NB4 (cell line): ENCODE data around the gene MAPK14.

Experiments used
- CTCF ChIP-seq: IDR thresholded peaks from one replicate; pipeline ENCODE4 v1.5.1; 2012; ENCODE audit warnings: low read depth, low read length
- MAX ChIP-seq: IDR thresholded peaks from 2 replicates; pipeline ENCODE4 v1.6.1; 2011; ENCODE audit warnings: low read depth, low read length
- POLR2A ChIP-seq: IDR thresholded peaks from 2 replicates; pipeline ENCODE4 v1.6.1; 2011; ENCODE audit warnings: mild to moderate bottlenecking; ENCODE audit not compliant: insufficient read length; ENCODE audit errors: extremely low read depth

- TF ChIP-seq CTCF: no peak
- no peak for TF ChIP-seq POLR2A
- TF ChIP-seq MAX: no peak
These were observed 27.3 kb downstream of the MAPK14 start for GRCh38 chr6:36054956-36055355.
